ENCODE results near the gene BTNL2.

- TF ChIP-seq CTCF (conservative IDR thresholded peaks at IDR 0.05; ENCODE audit: low read length): no peak
- TF ChIP-seq EZH2phosphoT487 (IDR thresholded peaks at IDR 0.05; ENCODE audit: borderline replicate concordance): no peak
These were observed 38.4 kb upstream of the BTNL2 start for GRCh38 chr6:32445321-32445854.

Measured in Loucy (cell line).